22Rv1 (cell line): Measurements from ENCODE around the gene FABP3.

Experiments
- H3K27ac ChIP-seq: fragments of 450-650 bp; 2 replicates; pipeline ENCODE4 v1.5.1; 2017
- CTCF ChIP-seq: fragments of 450-650 bp; IDR thresholded peaks from 2 replicates; pipeline ENCODE4 v1.5.1; 2017; ENCODE audit warnings: mild to moderate bottlenecking
- ZFX ChIP-seq: fragments of 450-650 bp; IDR thresholded peaks from 2 replicates; pipeline ENCODE4 v1.6.1; 2017; ENCODE audit warnings: antibody characterized with exemption, borderline replicate concordance

Gene FABP3

GRCh38 chr1:31315902-31316301 is 57.0 kb downstream of the FABP3 start:
- no peak overlapping the region for H3K27ac ChIP-seq
- no peak for TF ChIP-seq ZFX
- TF ChIP-seq CTCF: no peak
